ENCODE results near the gene LAMB4. TPM values are rescaled to one million over a fixed set of nuclear protein-coding genes. Genes with fewer than 3 reads are reported as not detected.

The LAMB4 gene
- total RNA-seq, 2 donors from 2014 or later = 0.26 to 2.0 TPM

GRCh38 chr7:108088729-108089128 lies 41.4 kb downstream of the LAMB4 start:
- ATAC-seq = no peak
- Histone ChIP-seq H3K36me3 (replicated peaks in 1 of 2; ENCODE audit: insufficient read depth in 1 of 2, low read depth in 2 of 2) (no peaks in the 10 kb centered on the region), H3K27ac (no peak overlapping the region), H3K4me3 (no peak overlapping the region), H3K27me3 (no peaks in the 10 kb centered on the region), H3K4me1 (peaks cover under 1% of the 10 kb centered on the region), H3K9me3 (no peaks in the 10 kb centered on the region)
- TF ChIP-seq CTCF (IDR thresholded peaks at IDR 0.05) (no peak), POLR2A (IDR thresholded peaks at IDR 0.05) (no peak)
- no peak for DNase-seq
- intact Hi-C loops (cut with DNase I) = no loop called here

GRCh38 chr7:108087778-108088177 lies 42.4 kb downstream of the LAMB4 start:
- Histone ChIP-seq H3K9me3 (no peaks in the 10 kb centered on the region), H3K4me3 (no peak overlapping the region), H3K36me3 (replicated peaks in 1 of 2; ENCODE audit: insufficient read depth in 1 of 2, low read depth in 2 of 2) (no peaks in the 10 kb centered on the region), H3K4me1 (no peaks in the 10 kb centered on the region), H3K27me3 (no peaks in the 10 kb centered on the region), H3K27ac (no peak overlapping the region)
- DNase-seq (no peak), ATAC-seq (no peak)
- intact Hi-C loops (cut with DNase I) = no loop called here
- TF ChIP-seq POLR2A (IDR thresholded peaks at IDR 0.05) (no peak), CTCF (IDR thresholded peaks at IDR 0.05) (no peak)
- 100% methylated on average over 1 of the region's 1 CpG for WGBS, 2 donors

- 81 to 87% methylated on average over 2 of the region's 2 CpGs for WGBS, 2 donors
- no peak overlapping the region for H3K4me3 ChIP-seq
- DNase-seq (no peak), ATAC-seq (no peak)
- no peaks in the 10 kb centered on the region for H3K27me3 ChIP-seq
- no peak overlapping the region for H3K27ac ChIP-seq
- intact Hi-C loops (cut with DNase I) = no loop called here
- H3K36me3 ChIP-seq (replicated peaks in 1 of 2; ENCODE audit: insufficient read depth in 1 of 2, low read depth in 2 of 2) = no peaks in the 10 kb centered on the region
- no peak for TF ChIP-seq POLR2A (IDR thresholded peaks at IDR 0.05)
- TF ChIP-seq CTCF (IDR thresholded peaks at IDR 0.05) = no peak
- no peaks in the 10 kb centered on the region for H3K9me3 ChIP-seq
- no peaks in the 10 kb centered on the region for H3K4me1 ChIP-seq
These were observed 43.2 kb downstream of the LAMB4 start for GRCh38 chr7:108086962-108087361.

GRCh38 chr7:108086546-108086945 lies 43.6 kb downstream of the LAMB4 start:
- no peak for ATAC-seq
- WGBS, 2 donors = 72 to 78% methylated on average over 2 of the region's 2 CpGs
- TF ChIP-seq POLR2A (IDR thresholded peaks at IDR 0.05) (no peak), CTCF (IDR thresholded peaks at IDR 0.05) (no peak)
- intact Hi-C loops (cut with DNase I) = no loop called here
- Histone ChIP-seq H3K27me3 (no peaks in the 10 kb centered on the region), H3K36me3 (replicated peaks in 1 of 2; ENCODE audit: insufficient read depth in 1 of 2, low read depth in 2 of 2) (no peaks in the 10 kb centered on the region), H3K4me3 (no peak overlapping the region), H3K27ac (no peak overlapping the region), H3K9me3 (no peaks in the 10 kb centered on the region), H3K4me1 (no peaks in the 10 kb centered on the region)
- no peak for DNase-seq

- DNase-seq (no peak), ATAC-seq (no peak)
- Histone ChIP-seq H3K27me3 (no peaks in the 10 kb centered on the region), H3K36me3 (replicated peaks in 1 of 2; ENCODE audit: insufficient read depth in 1 of 2, low read depth in 2 of 2) (no peaks in the 10 kb centered on the region), H3K27ac (no peak overlapping the region), H3K9me3 (no peaks in the 10 kb centered on the region), H3K4me1 (no peaks in the 10 kb centered on the region), H3K4me3 (no peak overlapping the region)
- WGBS, 2 donors = 71 to 74% methylated on average over 1 of the region's 1 CpG
- intact Hi-C loops (cut with DNase I) = no loop called here
- TF ChIP-seq POLR2A (IDR thresholded peaks at IDR 0.05) = no peak
- TF ChIP-seq CTCF (IDR thresholded peaks at IDR 0.05) = no peak
These were observed 46.2 kb downstream of the LAMB4 start for GRCh38 chr7:108083980-108084379.

Measured in body of pancreas (tissue), 4 donors.